NCI-H2029 (cell line): ENCODE measurements around the gene CAMTA1.

Source experiments
- DNase-seq: peaks from one replicate; lab custom pipeline; 2025; lab: John Stamatoyannopoulos, UW

CAMTA1 gene

GRCh38 chr1:7285856-7286454, 500.7 kb downstream of the CAMTA1 start:
- no peak for DNase-seq

GRCh38 chr1:7287013-7287412, 501.8 kb downstream of the CAMTA1 start:
- DNase-seq: no peak

- no peak for DNase-seq
Measured at GRCh38 chr1:7288992-7289391, 503.7 kb downstream of the CAMTA1 start.

- DNase-seq: no peak
Measured at GRCh38 chr1:7289694-7290093, 504.4 kb downstream of the CAMTA1 start.

GRCh38 chr1:7290971-7291970, 506.0 kb downstream of the CAMTA1 start:
- no peak for DNase-seq

- no peak for DNase-seq
Measured at GRCh38 chr1:7292036-7292681, 506.9 kb downstream of the CAMTA1 start.

- DNase-seq: no peak
Measured at GRCh38 chr1:7292714-7293419, 507.6 kb downstream of the CAMTA1 start.

GRCh38 chr1:7293702-7294629, 508.7 kb downstream of the CAMTA1 start:
- no peak for DNase-seq

- DNase-seq: no peak
Measured at GRCh38 chr1:7294636-7295035, 509.4 kb downstream of the CAMTA1 start.

GRCh38 chr1:7295946-7296345, 510.7 kb downstream of the CAMTA1 start:
- DNase-seq: no peak

- DNase-seq: no peak
Measured at GRCh38 chr1:7296968-7297367, 511.7 kb downstream of the CAMTA1 start.

- no peak for DNase-seq
Measured at GRCh38 chr1:7298145-7298544, 512.9 kb downstream of the CAMTA1 start.

- DNase-seq: no peak
Measured at GRCh38 chr1:7298749-7299151, 513.5 kb downstream of the CAMTA1 start.

GRCh38 chr1:7299329-7299799, 514.1 kb downstream of the CAMTA1 start:
- DNase-seq: no peak

- no peak for DNase-seq
Measured at GRCh38 chr1:7299994-7300393, 514.7 kb downstream of the CAMTA1 start.

GRCh38 chr1:7300893-7301663, 515.8 kb downstream of the CAMTA1 start:
- no peak for DNase-seq

GRCh38 chr1:7301664-7301981, 516.4 kb downstream of the CAMTA1 start:
- DNase-seq: no peak

GRCh38 chr1:7302126-7302525, 516.9 kb downstream of the CAMTA1 start:
- no peak for DNase-seq

- no peak for DNase-seq
Measured at GRCh38 chr1:7302873-7303272, 517.6 kb downstream of the CAMTA1 start.
